Hematopoietic multipotent progenitor cell treated with erythropoietin and hydrocortisone succinate and interleukin-3 and kit ligand, for 17 days (in vitro differentiated cells): ENCODE data around the gene ZNF136.

Experiments
- DNase-seq: peaks from one replicate; pipeline ENCODE4 v3.0.0-alpha.2; 2015; ENCODE audit warnings: low spot score

Gene ZNF136

GRCh38 chr19:12194827-12195731 lies 32.2 kb downstream of the ZNF136 start:
- no peak for DNase-seq

- DNase-seq, result no peak
Measured at GRCh38 chr19:12198136-12198535, 35.2 kb downstream of the ZNF136 start.

- no peak for DNase-seq
Measured at GRCh38 chr19:12199757-12200419, 37.0 kb downstream of the ZNF136 start.

GRCh38 chr19:12202250-12202649 lies 39.4 kb downstream of the ZNF136 start:
- DNase-seq, result no peak

DNA sequence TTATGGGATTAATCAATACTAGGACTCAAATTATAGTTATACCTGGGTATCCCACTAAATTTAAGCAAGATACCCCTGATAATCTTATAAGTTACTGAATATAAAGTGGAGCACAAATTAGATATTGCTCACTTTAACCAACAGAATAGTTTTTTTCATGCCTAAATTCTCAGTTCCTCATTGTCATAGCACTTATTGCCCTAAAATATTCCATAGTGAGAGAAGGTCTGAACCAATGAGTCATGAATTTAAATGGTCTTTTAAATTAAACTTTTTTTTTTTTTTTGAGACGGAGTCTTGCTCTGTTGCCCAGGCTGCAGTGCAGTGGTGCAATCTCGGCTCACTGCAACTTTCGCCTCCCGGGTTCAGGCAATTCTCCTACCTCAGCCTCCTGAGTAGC lies 42.4 kb downstream of the ZNF136 start:
- no peak for DNase-seq

- no peak for DNase-seq
Measured at GRCh38 chr19:12208221-12208620, 45.3 kb downstream of the ZNF136 start.

DNA sequence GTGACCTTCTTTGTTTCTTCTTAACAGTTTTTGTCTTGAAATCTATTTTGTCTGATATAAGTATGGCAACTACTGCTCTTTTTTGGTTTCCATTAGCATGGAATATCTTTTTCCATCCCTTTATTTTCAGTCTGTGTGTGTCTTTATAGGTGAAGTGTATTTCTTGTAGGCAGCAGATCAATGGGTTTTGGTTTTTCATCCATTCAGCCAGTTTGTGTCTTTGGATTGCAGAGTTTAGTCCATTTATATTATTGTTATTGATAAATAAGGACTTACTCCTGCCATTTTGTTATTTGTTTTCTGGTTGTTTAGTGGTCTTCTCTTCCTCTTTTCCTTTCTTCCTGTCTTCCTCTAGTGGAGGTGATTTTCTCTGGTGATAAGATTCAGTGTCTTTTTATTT lies 54.4 kb downstream of the ZNF136 start:
- DNase-seq, result no peak

- no peak for DNase-seq
Measured at GRCh38 chr19:12222980-12223630, 60.2 kb downstream of the ZNF136 start.

DNA sequence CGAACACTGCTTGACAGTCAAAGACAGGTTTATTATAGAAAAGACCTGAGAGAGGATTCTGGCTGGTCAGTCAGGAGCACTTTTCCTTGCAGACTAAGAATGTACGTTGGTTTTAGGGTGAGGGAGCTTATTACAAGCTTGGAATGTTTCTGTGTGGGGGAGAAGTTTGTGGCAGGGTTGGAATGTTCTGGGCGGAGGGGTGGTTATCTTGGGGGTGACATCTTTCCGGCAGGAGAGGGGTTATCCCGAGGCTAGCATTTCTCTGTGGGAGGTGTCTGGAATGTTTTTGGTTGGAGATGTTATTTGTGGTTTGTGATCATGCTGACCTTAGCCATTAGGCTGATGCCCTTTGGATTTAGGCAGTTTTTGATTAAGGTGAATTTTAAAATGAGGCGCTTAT lies 61.8 kb downstream of the ZNF136 start:
- DNase-seq, result no peak

DNA sequence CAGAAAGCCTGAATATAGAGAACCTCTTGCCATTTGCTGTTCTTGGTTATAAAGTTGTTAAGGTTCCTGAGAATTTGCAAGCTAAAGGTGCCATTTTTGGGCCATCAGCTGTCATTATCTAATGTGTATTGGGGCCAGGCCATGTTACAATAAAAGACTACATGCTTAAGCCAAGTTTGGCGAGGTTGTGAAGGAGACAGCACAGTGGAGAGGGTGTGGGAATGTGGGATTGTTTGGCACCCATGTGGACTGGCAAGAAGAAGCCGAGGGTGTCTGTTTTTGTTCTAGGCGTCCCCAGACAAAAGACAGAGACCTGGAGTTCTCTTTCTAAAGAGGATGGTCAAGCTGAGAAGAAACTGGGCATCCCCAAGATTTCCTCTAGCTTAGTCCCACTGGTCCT lies 67.1 kb downstream of the ZNF136 start:
- DNase-seq, result no peak

DNA sequence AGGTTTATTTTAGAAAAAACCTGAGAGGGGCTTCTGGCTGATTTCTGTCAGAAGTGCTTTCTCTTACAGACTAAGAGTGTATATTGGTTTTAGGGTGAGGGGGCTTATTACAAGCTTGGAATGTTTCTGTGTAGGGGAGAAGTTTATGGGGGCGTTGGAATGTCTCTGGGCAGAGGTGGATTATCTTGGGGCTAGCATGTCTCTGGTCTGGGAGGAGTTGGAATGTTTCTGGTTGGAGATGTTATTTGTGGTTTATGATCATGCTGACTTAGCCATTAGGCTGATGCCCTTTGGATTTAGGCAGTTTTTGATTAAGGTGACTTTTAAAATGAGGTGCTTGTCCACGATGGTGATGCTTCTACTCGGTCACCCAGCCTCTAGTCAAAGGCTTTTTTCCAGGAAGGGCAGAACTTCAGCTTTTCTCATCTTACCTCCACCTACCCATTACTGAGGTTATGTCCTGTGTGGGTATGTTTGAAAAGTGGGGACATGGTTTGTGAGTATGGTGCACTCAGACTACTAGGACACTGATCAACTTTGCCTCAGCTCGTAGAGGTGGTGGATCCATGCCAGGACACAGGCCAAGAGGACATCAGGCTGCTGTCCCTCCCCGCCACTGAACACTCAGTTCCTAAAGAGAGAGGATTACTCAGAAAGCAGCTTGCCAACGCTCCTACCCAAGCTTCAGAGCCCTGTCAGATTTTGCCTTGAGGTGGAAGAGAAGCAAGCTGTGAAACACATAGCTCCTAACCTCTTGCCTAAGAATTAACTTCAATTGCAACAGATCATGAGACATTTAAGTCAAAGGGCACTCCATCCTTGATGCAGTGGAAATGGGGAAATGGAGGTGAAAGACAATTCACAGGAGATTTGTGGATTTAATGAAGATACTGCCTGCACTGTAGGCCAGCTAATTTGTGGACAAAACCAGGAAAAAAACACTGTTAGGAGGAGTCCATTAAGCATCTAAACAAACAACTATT lies 68.1 kb downstream of the ZNF136 start:
- DNase-seq, result no peak

GRCh38 chr19:12232961-12233360 lies 70.1 kb downstream of the ZNF136 start:
- no peak for DNase-seq

GRCh38 chr19:12237143-12237839 lies 74.4 kb downstream of the ZNF136 start:
- DNase-seq, result no peak
